Measurements from ENCODE around the gene TTK.
A peak's percentile ranks its signal among the peaks of the same experiment; 100 is the strongest.

Gene TTK

GRCh38 chr6:79993012-79993910 is 11.2 kb upstream of the TTK start:
- no peaks in the 10 kb centered on the region for H3K9me3 ChIP-seq (ENCODE audit: control insufficient read depth, insufficient read depth, low read length)
- H3K36me3 ChIP-seq (ENCODE audit: control insufficient read depth, insufficient read depth, low read length), result no peaks in the 10 kb centered on the region
- H3K4me3 ChIP-seq (ENCODE audit: low read length), result no peak overlapping the region
- no peak overlapping the region for H3K27ac ChIP-seq (ENCODE audit: low read length)
- no CpG with 5 or more reads among the region's 2 CpGs for WGBS (ENCODE audit: insufficient coverage, insufficient read length)
- H3K4me1 ChIP-seq (ENCODE audit: control insufficient read depth, insufficient read depth, low read length), result no peaks in the 10 kb centered on the region
- H3K27me3 ChIP-seq (ENCODE audit: control insufficient read depth, insufficient read depth, low read length), result no peaks in the 10 kb centered on the region
- DNase-seq (ENCODE audit: low read depth, low spot score), result no peak

- Histone ChIP-seq H3K4me3 (ENCODE audit: low read length) (no peak overlapping the region), H3K9me3 (ENCODE audit: control insufficient read depth, insufficient read depth, low read length) (no peaks in the 10 kb centered on the region), H3K27ac (ENCODE audit: low read length) (no peak overlapping the region)
Observed at GRCh38 chr6:79993911-79994309, 10.5 kb upstream of the TTK start.

GRCh38 chr6:79997728-79998127 is 6.7 kb upstream of the TTK start:
- no CpG with 5 or more reads among the region's 1 CpG for WGBS (ENCODE audit: insufficient coverage, insufficient read length)

More at GRCh38 chr6:79993911-79994309, 10.5 kb upstream of the TTK start:
- Histone ChIP-seq H3K36me3 (ENCODE audit: control insufficient read depth, insufficient read depth, low read length) (no peaks in the 10 kb centered on the region), H3K27me3 (ENCODE audit: control insufficient read depth, insufficient read depth, low read length) (no peaks in the 10 kb centered on the region), H3K4me1 (ENCODE audit: control insufficient read depth, insufficient read depth, low read length) (no peaks in the 10 kb centered on the region)
- no peak for DNase-seq (ENCODE audit: low read depth, low spot score)

GRCh38 chr6:80001337-80001736 is 3.1 kb upstream of the TTK start:
- Histone ChIP-seq H3K27ac (ENCODE audit: low read length) (no peak overlapping the region), H3K4me1 (ENCODE audit: control insufficient read depth, insufficient read depth, low read length) (no peaks in the 10 kb centered on the region), H3K27me3 (ENCODE audit: control insufficient read depth, insufficient read depth, low read length) (no peaks in the 10 kb centered on the region), H3K36me3 (ENCODE audit: control insufficient read depth, insufficient read depth, low read length) (no peaks in the 10 kb centered on the region), H3K9me3 (ENCODE audit: control insufficient read depth, insufficient read depth, low read length) (no peaks in the 10 kb centered on the region), H3K4me3 (ENCODE audit: low read length) (no peak overlapping the region)
- no peak for DNase-seq (ENCODE audit: low read depth, low spot score)
- no CpG with 5 or more reads among the region's 1 CpG for WGBS (ENCODE audit: insufficient coverage, insufficient read length)

More at GRCh38 chr6:79997728-79998127, 6.7 kb upstream of the TTK start:
- H3K27ac ChIP-seq (ENCODE audit: low read length), result no peak overlapping the region
- H3K9me3 ChIP-seq (ENCODE audit: control insufficient read depth, insufficient read depth, low read length), result no peaks in the 10 kb centered on the region
- no peaks in the 10 kb centered on the region for H3K36me3 ChIP-seq (ENCODE audit: control insufficient read depth, insufficient read depth, low read length)
- no peaks in the 10 kb centered on the region for H3K27me3 ChIP-seq (ENCODE audit: control insufficient read depth, insufficient read depth, low read length)
- DNase-seq (ENCODE audit: low read depth, low spot score), result no peak
- H3K4me1 ChIP-seq (ENCODE audit: control insufficient read depth, insufficient read depth, low read length), result no peaks in the 10 kb centered on the region
- H3K4me3 ChIP-seq (ENCODE audit: low read length), result no peak overlapping the region

- Histone ChIP-seq H3K36me3 (ENCODE audit: control insufficient read depth, insufficient read depth, low read length) (no peaks in the 10 kb centered on the region), H3K4me1 (ENCODE audit: control insufficient read depth, insufficient read depth, low read length) (no peaks in the 10 kb centered on the region), H3K27ac (ENCODE audit: low read length) (no peak overlapping the region), H3K27me3 (ENCODE audit: control insufficient read depth, insufficient read depth, low read length) (no peaks in the 10 kb centered on the region), H3K4me3 (ENCODE audit: low read length) (peak overlapping the region; percentile 97; the same call in 1 of the 2 replicates), H3K9me3 (ENCODE audit: control insufficient read depth, insufficient read depth, low read length) (no peaks in the 10 kb centered on the region)
- no peak for DNase-seq (ENCODE audit: low read depth, low spot score)
- WGBS (ENCODE audit: insufficient coverage, insufficient read length), result no CpG with 5 or more reads among the region's 13 CpGs
Observed at GRCh38 chr6:80003826-80004172, 650 bp upstream of the TTK start.

GRCh38 chr6:80005406-80005805 is 957 bp downstream of the TTK start:
- Histone ChIP-seq H3K27ac (ENCODE audit: low read length) (no peak overlapping the region), H3K4me1 (ENCODE audit: control insufficient read depth, insufficient read depth, low read length) (no peaks in the 10 kb centered on the region), H3K36me3 (ENCODE audit: control insufficient read depth, insufficient read depth, low read length) (peaks cover 5% of the 10 kb centered on the region; the same call in 1 of the 2 replicates), H3K9me3 (ENCODE audit: control insufficient read depth, insufficient read depth, low read length) (no peaks in the 10 kb centered on the region), H3K4me3 (ENCODE audit: low read length) (peak overlapping the region; percentile 97; the same call in 1 of the 2 replicates), H3K27me3 (ENCODE audit: control insufficient read depth, insufficient read depth, low read length) (no peaks in the 10 kb centered on the region)
- DNase-seq (ENCODE audit: low read depth, low spot score), result no peak
- no CpG with 5 or more reads among the region's 6 CpGs for WGBS (ENCODE audit: insufficient coverage, insufficient read length)

GRCh38 chr6:80006541-80006940 is 2.1 kb downstream of the TTK start:
- Histone ChIP-seq H3K27ac (ENCODE audit: low read length) (no peak overlapping the region), H3K4me3 (ENCODE audit: low read length) (no peak overlapping the region), H3K27me3 (ENCODE audit: control insufficient read depth, insufficient read depth, low read length) (no peaks in the 10 kb centered on the region), H3K36me3 (ENCODE audit: control insufficient read depth, insufficient read depth, low read length) (peaks cover 5% of the 10 kb centered on the region; the same call in 1 of the 2 replicates), H3K9me3 (ENCODE audit: control insufficient read depth, insufficient read depth, low read length) (no peaks in the 10 kb centered on the region), H3K4me1 (ENCODE audit: control insufficient read depth, insufficient read depth, low read length) (no peaks in the 10 kb centered on the region)
- WGBS (ENCODE audit: insufficient coverage, insufficient read length), result no CpG with 5 or more reads among the region's 1 CpG
- no peak for DNase-seq (ENCODE audit: low read depth, low spot score)

GRCh38 chr6:80009531-80009930 is 5.1 kb downstream of the TTK start:
- peaks cover 5% of the 10 kb centered on the region; the same call in 1 of the 2 replicates for H3K36me3 ChIP-seq (ENCODE audit: control insufficient read depth, insufficient read depth, low read length)
- no CpG with 5 or more reads among the region's 1 CpG for WGBS (ENCODE audit: insufficient coverage, insufficient read length)
- no peak for DNase-seq (ENCODE audit: low read depth, low spot score)
- H3K4me1 ChIP-seq (ENCODE audit: control insufficient read depth, insufficient read depth, low read length), result no peaks in the 10 kb centered on the region
- H3K27ac ChIP-seq (ENCODE audit: low read length), result no peak overlapping the region
- no peaks in the 10 kb centered on the region for H3K27me3 ChIP-seq (ENCODE audit: control insufficient read depth, insufficient read depth, low read length)
- H3K4me3 ChIP-seq (ENCODE audit: low read length), result no peak overlapping the region
- H3K9me3 ChIP-seq (ENCODE audit: control insufficient read depth, insufficient read depth, low read length), result no peaks in the 10 kb centered on the region

- Histone ChIP-seq H3K4me3 (ENCODE audit: low read length) (no peak overlapping the region), H3K36me3 (ENCODE audit: control insufficient read depth, insufficient read depth, low read length) (peaks cover 5% of the 10 kb centered on the region; the same call in 1 of the 2 replicates), H3K9me3 (ENCODE audit: control insufficient read depth, insufficient read depth, low read length) (no peaks in the 10 kb centered on the region), H3K4me1 (ENCODE audit: control insufficient read depth, insufficient read depth, low read length) (no peaks in the 10 kb centered on the region), H3K27ac (ENCODE audit: low read length) (no peak overlapping the region), H3K27me3 (ENCODE audit: control insufficient read depth, insufficient read depth, low read length) (no peaks in the 10 kb centered on the region)
- no CpG with 5 or more reads among the region's 2 CpGs for WGBS (ENCODE audit: insufficient coverage, insufficient read length)
- DNase-seq (ENCODE audit: low read depth, low spot score), result no peak
Observed at GRCh38 chr6:80010288-80010687, 5.8 kb downstream of the TTK start.

- no peaks in the 10 kb centered on the region for H3K4me1 ChIP-seq (ENCODE audit: control insufficient read depth, insufficient read depth, low read length)
- WGBS (ENCODE audit: insufficient coverage, insufficient read length), result no CpG with 5 or more reads among the region's 2 CpGs
- H3K4me3 ChIP-seq (ENCODE audit: low read length), result no peak overlapping the region
- no peak for DNase-seq (ENCODE audit: low read depth, low spot score)
- no peaks in the 10 kb centered on the region for H3K9me3 ChIP-seq (ENCODE audit: control insufficient read depth, insufficient read depth, low read length)
- peaks cover under 1% of the 10 kb centered on the region; the same call in 1 of the 2 replicates for H3K36me3 ChIP-seq (ENCODE audit: control insufficient read depth, insufficient read depth, low read length)
- no peak overlapping the region for H3K27ac ChIP-seq (ENCODE audit: low read length)
- no peaks in the 10 kb centered on the region for H3K27me3 ChIP-seq (ENCODE audit: control insufficient read depth, insufficient read depth, low read length)
Observed at GRCh38 chr6:80015839-80016435, 11.5 kb downstream of the TTK start.
